K562 (cell line): Measurements from ENCODE around the gene LDLRAD1. TPM values are rescaled to one million over a fixed set of nuclear protein-coding genes. Genes with fewer than 3 reads are reported as not detected.

Source experiments
- ATAC-seq: fragments of 200-7000 bp; cut with Tn5 transposase; 3 replicates; pipeline ENCODE4 v1.9.1; 2020; ENCODE audit warnings: moderate library complexity
- BruUV-seq: library from RNA; stranded (reverse); fragments of 400-500 nt; replicated peaks from 2 replicates; lab custom pipeline; 2021; lab: Mats Ljungman, UMichigan
- CTCF ChIA-PET: fragments of 300-600 bp; formaldehyde crosslinking; extraction: SDS; loops from one replicate; lab custom pipeline; 2021; ENCODE audit warnings: low intra/inter-chr PET ratio; lab: Yijun Ruan, JAX
- POLR2A ChIA-PET: fragments of 300-600, 350-650 bp; sonication (Branson Sonifier 250); formaldehyde crosslinking; extraction: SDS; loops from one replicate; lab custom pipeline; 2021; ENCODE audit warnings: antibody characterized with exemption, inconsistent platforms; lab: Yijun Ruan, JAX
- DNase-seq, 4 experiments: peaks; one replicate each; pipeline versions ENCODE4 v3.0.0 to v3.0.0-alpha.2; 2011 to 2018; ENCODE audit warnings: low spot score in 3 of 4, mixed read lengths in 3 of 4; ENCODE audit errors: extremely low read depth in 1 of 4
- FAIRE-seq: peaks from 2 replicates; lab custom pipeline; 2011; peaks lifted over from hg19 to GRCh38; lab: Jason Lieb, UNC
- H2AFZ ChIP-seq: 2 replicates; pipeline ENCODE4 v1.6.0; 2011; ENCODE audit warnings: low read depth, low read length, control low read depth, inconsistent platforms
- H3K27ac ChIP-seq: fragments of 200-600 bp; 3 replicates; pipeline ENCODE4 v1.8.0; 2011; ENCODE audit warnings: low read depth, mild to moderate bottlenecking, control low read depth, inconsistent platforms, low read length, moderate library complexity, mixed read lengths; ENCODE audit errors: extremely low read depth
- H3K27me3 ChIP-seq, 2 experiments: fragments of 300-600 bp in 1 of 2; 2 replicates in 1 of 2; 3 replicates in 1 of 2; pipeline versions ENCODE4 v1.6.0 to v1.8.0; 2011; ENCODE audit warnings: inconsistent platforms in 2 of 2, low read length in 2 of 2, mild to moderate bottlenecking in 1 of 2, mixed read lengths in 1 of 2, moderate library complexity in 1 of 2; ENCODE audit not compliant: control insufficient read depth in 2 of 2, insufficient read depth in 2 of 2
- H3K36me3 ChIP-seq: fragments of 300-600 bp; 3 replicates; pipeline ENCODE4 v1.8.0; 2011; ENCODE audit warnings: mild to moderate bottlenecking, low read length, inconsistent platforms; ENCODE audit not compliant: control insufficient read depth, insufficient read depth
- H3K4me1 ChIP-seq, 2 experiments: fragments of 200-600 bp in 1 of 2; replicated peaks in 1 of 2; 2 replicates in 1 of 2; 3 replicates in 1 of 2; pipeline versions ENCODE4 v1.5.1 to v1.8.0; 2011; ENCODE audit warnings: inconsistent platforms in 2 of 2, low read length in 2 of 2, mild to moderate bottlenecking in 1 of 2, mixed read lengths in 1 of 2, moderate library complexity in 1 of 2; ENCODE audit not compliant: control insufficient read depth in 2 of 2, insufficient read depth in 2 of 2
- H3K4me2 ChIP-seq: 2 replicates; pipeline ENCODE4 v1.6.1; 2011; ENCODE audit warnings: low read length, control low read depth, inconsistent platforms, mixed read lengths; ENCODE audit not compliant: insufficient read depth
- H3K4me3 ChIP-seq: fragments of 200-600 bp; sonication (generic), shearing (Covaris generic); 2 replicates; pipeline ENCODE4 v1.5.1; 2016; ENCODE audit warnings: control low read depth, inconsistent platforms
- H3K79me2 ChIP-seq: fragments of 200-600 bp; 3 replicates; pipeline ENCODE4 v1.8.0; 2011; ENCODE audit warnings: low read length, inconsistent platforms; ENCODE audit not compliant: control insufficient read depth, insufficient read depth
- H3K9ac ChIP-seq, 2 experiments: 2 replicates each; pipeline versions ENCODE4 v1.6.0 to v1.6.1; 2011; ENCODE audit warnings: low read depth in 2 of 2, low read length in 2 of 2, control low read depth in 1 of 2, inconsistent platforms in 1 of 2, mild to moderate bottlenecking in 1 of 2, mixed read lengths in 1 of 2; ENCODE audit not compliant: insufficient read depth in 1 of 2
- H3K9me1 ChIP-seq: one replicate; pipeline ENCODE4 v1.6.0; 2011; ENCODE audit warnings: inconsistent platforms, mild to moderate bottlenecking, low read length, moderate library complexity; ENCODE audit not compliant: control insufficient read depth, insufficient read depth
- H3K9me3 ChIP-seq: replicated peaks from 2 replicates; pipeline ENCODE4 v1.5.1; 2011; ENCODE audit warnings: low read depth, low read length, inconsistent platforms; ENCODE audit not compliant: control insufficient read depth, insufficient read depth
- H4K20me1 ChIP-seq: replicated peaks from 2 replicates; pipeline ENCODE4 v1.6.1; 2011; ENCODE audit warnings: low read length, inconsistent platforms, mixed read lengths; ENCODE audit not compliant: control insufficient read depth, insufficient read depth
- CTBP1 ChIP-seq: fragments of 450-650 bp; IDR thresholded peaks from 2 replicates; pipeline ENCODE4 v1.6.1; 2016; ENCODE audit warnings: borderline replicate concordance
- FUS ChIP-seq: fragments of 200-400 bp; formaldehyde crosslinking; optimal IDR thresholded peaks from 2 replicates; pipeline ENCODE3; 2017; ENCODE audit warnings: low read depth, low read length
- GABPA ChIP-seq: fragments of 200-800 bp; sonication (Bioruptor generic); conservative IDR thresholded peaks from 2 replicates; pipeline ENCODE4 v1.6.1; 2016; ENCODE audit warnings: low read depth, missing genetic modification characterization, missing compliant biosample characterization
- GATA2 ChIP-seq: sonication (generic); formaldehyde crosslinking; IDR thresholded peaks from 2 replicates; pipeline ENCODE4 v1.4.0; 2020; ENCODE audit warnings: mild to moderate bottlenecking, missing genetic modification reagents
- GTF2F1 ChIP-seq: IDR thresholded peaks from 2 replicates; pipeline ENCODE4 v1.6.1; 2011; ENCODE audit warnings: low read depth, low read length, improper control_type of control experiment
- JUND ChIP-seq, 2 experiments: IDR thresholded peaks; 2 replicates in 1 of 2; 3 replicates in 1 of 2; pipeline ENCODE4 v1.6.1; 2011; ENCODE audit warnings: borderline replicate concordance in 2 of 2, low read depth in 2 of 2, low read length in 2 of 2, improper control_type of control experiment in 1 of 2, missing biosample characterization in 1 of 2, missing genetic modification characterization in 1 of 2, missing genetic modification reagents in 1 of 2
- RBBP5 ChIP-seq: fragments of 200-600 bp; sonication (generic); IDR thresholded peaks from 2 replicates; pipeline ENCODE4 v1.6.1; 2012; ENCODE audit warnings: borderline replicate concordance, mild to moderate bottlenecking, low read length, control low read depth, inconsistent platforms; ENCODE audit not compliant: insufficient read depth, poor library complexity, severe bottlenecking
- SRSF1 ChIP-seq: fragments of 200-400 bp; formaldehyde crosslinking; IDR thresholded peaks from 2 replicates; pipeline ENCODE4 v1.6.1; 2017; ENCODE audit warnings: mild to moderate bottlenecking, low read depth, low read length, moderate library complexity
- TAL1 ChIP-seq: fragments of 450-650 bp; IDR thresholded peaks from 2 replicates; pipeline ENCODE4 v1.6.1; 2016; ENCODE audit warnings: mild to moderate bottlenecking
- TEAD1 ChIP-seq, 2 experiments: fragments of 450-650 bp in 1 of 2; sonication (generic) in 1 of 2; formaldehyde crosslinking; IDR thresholded peaks; 2 replicates each; pipeline versions ENCODE4 v1.4.0 to v1.8.0; 2020 to 2022; ENCODE audit warnings: mild to moderate bottlenecking in 2 of 2, missing genetic modification reagents in 1 of 2
- WGBS: fragments of 100-300 bp; shearing (Covaris generic); methylation state at CpG from one replicate; pipeline ENCODE4 v1.1.6; 2016; ENCODE audit warnings: low coverage, mixed read lengths; ENCODE audit not compliant: insufficient coverage; ENCODE audit errors: missing lambda C conversion rate; 5-methylcytosine and 5-hydroxymethylcytosine counted together
- in situ Hi-C: fragments of 300-500 bp; cut with MboI; formaldehyde crosslinking; loops from 4 replicates; pipeline ENCODE4 v1.15.0; 2018; ENCODE audit warnings: inconsistent platforms, mixed read lengths
- intact Hi-C: fragments of 100-400 bp; cut with micrococcal nuclease; formaldehyde crosslinking; loops from 2 replicates; pipeline ENCODE4 v1.14.2; 2022
- polyA plus RNA-seq, 8 experiments: library from polyadenylated mRNA; depleted of rRNA in 4 of 8; stranded (reverse) in 5 of 8; unstranded in 3 of 8; fragments of >200 nt; fragmentation: Nextera tagmentation in 2 of 8; fragmentation: Illumina TruSeq in 1 of 8; extraction: Ambion mirVana in 2 of 8; extraction: Trizol in 1 of 8; gene quantifications; 2 replicates each; pipeline versions ENCODE4 v1.2.1 to v1.2.3, GENCODE V29; 2011 to 2014; ENCODE audit warnings: inconsistent platforms in 1 of 8, missing spikeins in 1 of 8
- total RNA-seq, 7 experiments: library from RNA; depleted of rRNA in 6 of 7; stranded (reverse); fragments of >200 nt in 6 of 7; fragmentation: Illumina TruSeq in 2 of 7; extraction: Trizol in 2 of 7; gene quantifications; 2 replicates each; pipeline versions ENCODE4 v1.2.1 to v1.2.3, GENCODE V29; 2011 to 2021; ENCODE audit warnings: low replicate concordance in 1 of 7
- TF ChIP-seq, protein P1 (sequence below), 2 experiments: IDR thresholded peaks; 2 replicates each; pipeline ENCODE4 v1.6.1; 2012; ENCODE audit warnings: improper control_type of control experiment in 2 of 2, low read depth in 2 of 2, low read length in 2 of 2, borderline replicate concordance in 1 of 2
- TF ChIP-seq, protein P2 (sequence below): fragments of 250-450 bp; sonication (Bioruptor Pico); IDR thresholded peaks from 2 replicates; pipeline ENCODE4 v1.8.0; 2021; ENCODE audit warnings: borderline replicate concordance, mild to moderate bottlenecking, moderate library complexity; ENCODE audit not compliant: poor library complexity, severe bottlenecking
- TF ChIP-seq, protein P3 (sequence below): fragments of 250-450 bp; sonication (Bioruptor Pico); IDR thresholded peaks from 2 replicates; pipeline ENCODE4 v1.8.0; 2022; ENCODE audit warnings: moderate library complexity, mild to moderate bottlenecking, inconsistent platforms
- TF ChIP-seq, protein P4 (sequence below): fragments of 450-650 bp; IDR thresholded peaks from 2 replicates; pipeline ENCODE4 v1.6.1; 2018; ENCODE audit warnings: mild to moderate bottlenecking, low read depth; ENCODE audit not compliant: partially characterized antibody

The LDLRAD1 gene
- total and polyA plus RNA-seq, 9 of the 15 experiments (the other 6 are each of a cell fraction or from before 2014, with no cell fraction given): not detected

DNA sequence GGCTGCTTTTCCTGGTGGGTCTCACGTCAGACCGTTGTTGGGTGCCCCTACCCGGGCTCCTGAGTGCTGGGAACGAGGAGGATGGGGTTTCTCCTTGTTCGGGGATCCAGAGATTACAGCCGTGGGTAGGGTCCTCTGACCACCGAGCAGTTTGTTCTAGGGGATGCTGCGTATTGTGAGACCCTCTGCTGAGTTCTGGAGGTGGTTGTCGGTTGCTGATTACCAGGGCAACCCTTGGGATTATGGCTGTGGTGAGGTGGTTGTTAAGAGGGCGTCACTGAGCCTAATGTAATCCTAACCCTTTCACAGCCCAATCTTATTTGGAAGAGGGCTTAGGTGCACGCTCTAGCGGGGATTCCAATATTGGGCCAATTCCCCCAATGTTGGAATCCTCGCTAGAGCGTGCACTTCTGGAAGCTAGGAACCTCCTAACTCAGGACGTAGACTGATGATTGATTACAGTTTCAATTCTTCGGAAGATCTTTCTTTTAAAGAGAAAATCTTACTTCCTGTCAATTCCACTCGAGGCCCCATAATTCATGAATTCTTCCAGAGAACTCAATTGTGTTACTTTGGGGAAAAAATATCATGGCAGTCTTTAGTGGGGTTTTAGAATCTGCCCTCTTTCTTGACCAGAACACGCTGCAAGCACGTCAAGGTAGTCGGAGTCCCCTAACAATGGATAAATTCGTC lies 35.9 kb upstream of the LDLRAD1 start:
- Histone ChIP-seq H3K9me3 (no peaks in the 10 kb centered on the region), H3K79me2 (peaks cover 52% of the 10 kb centered on the region), H3K9ac (peak overlapping the region; percentile 87 to 95), H3K36me3 (peaks cover 9% of the 10 kb centered on the region; the same call in 1 of the 3 replicates), H3K4me3 (peak overlapping the region; percentile 78), H3K4me2 (peak overlapping the region; percentile 98), H3K4me1 (peaks cover 8% of the 10 kb centered on the region in 2 experiments; a peak in 4 of 5 replicates), H3K27ac (peak overlapping the region; percentile 87), H2AFZ (peak overlapping the region; percentile 85), H4K20me1 (no peaks in the 10 kb centered on the region), H3K27me3 (no peaks in the 10 kb centered on the region), H3K9me1 (no peaks in the 10 kb centered on the region)
- in situ Hi-C loops: no loop called here
- POLR2A ChIA-PET: interaction anchor here (1.0 to 1.6 kb wide), 7 partner anchors 9 to 833 kb away, joined by 3 to 8 read pairs (median 3); partner anchors contain the start of gene DHCR24
- WGBS: 2% methylated on average over 21 of the region's 21 CpGs
- intact Hi-C loops: loop anchor here (2.0 to 5.0 kb wide), 2 partner anchors 107 to 193 kb away; partner anchors contain the start of genes IFT25 and LRRC42
- TSS peak; percentile 83 for BruUV-seq
- ATAC-seq (peak; percentile 8), DNase-seq (peak in 2 of 4 experiments; percentile 37 to 48), FAIRE-seq (peak; percentile 66)
- CTCF ChIA-PET: no interaction called here
- TF ChIP-seq GTF2F1: no peak
- TF ChIP-seq SRSF1: no peak
- TF ChIP-seq, protein P1, sequence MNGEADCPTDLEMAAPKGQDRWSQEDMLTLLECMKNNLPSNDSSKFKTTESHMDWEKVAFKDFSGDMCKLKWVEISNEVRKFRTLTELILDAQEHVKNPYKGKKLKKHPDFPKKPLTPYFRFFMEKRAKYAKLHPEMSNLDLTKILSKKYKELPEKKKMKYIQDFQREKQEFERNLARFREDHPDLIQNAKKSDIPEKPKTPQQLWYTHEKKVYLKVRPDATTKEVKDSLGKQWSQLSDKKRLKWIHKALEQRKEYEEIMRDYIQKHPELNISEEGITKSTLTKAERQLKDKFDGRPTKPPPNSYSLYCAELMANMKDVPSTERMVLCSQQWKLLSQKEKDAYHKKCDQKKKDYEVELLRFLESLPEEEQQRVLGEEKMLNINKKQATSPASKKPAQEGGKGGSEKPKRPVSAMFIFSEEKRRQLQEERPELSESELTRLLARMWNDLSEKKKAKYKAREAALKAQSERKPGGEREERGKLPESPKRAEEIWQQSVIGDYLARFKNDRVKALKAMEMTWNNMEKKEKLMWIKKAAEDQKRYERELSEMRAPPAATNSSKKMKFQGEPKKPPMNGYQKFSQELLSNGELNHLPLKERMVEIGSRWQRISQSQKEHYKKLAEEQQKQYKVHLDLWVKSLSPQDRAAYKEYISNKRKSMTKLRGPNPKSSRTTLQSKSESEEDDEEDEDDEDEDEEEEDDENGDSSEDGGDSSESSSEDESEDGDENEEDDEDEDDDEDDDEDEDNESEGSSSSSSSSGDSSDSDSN (IDR thresholded peaks at IDR 0.05; ENCODE audit: borderline replicate concordance in 1 of 2, low read depth in 2 of 2, low read length in 2 of 2): peak in 1 of 2 experiments; percentile 51; a peak in 1 of 4 replicates
- TF ChIP-seq CTBP1: no peak
- no peak for TF ChIP-seq TEAD1 (CRISPR knock-in tag; IDR thresholded peaks at IDR 0.05)
- TF ChIP-seq, protein P2, sequence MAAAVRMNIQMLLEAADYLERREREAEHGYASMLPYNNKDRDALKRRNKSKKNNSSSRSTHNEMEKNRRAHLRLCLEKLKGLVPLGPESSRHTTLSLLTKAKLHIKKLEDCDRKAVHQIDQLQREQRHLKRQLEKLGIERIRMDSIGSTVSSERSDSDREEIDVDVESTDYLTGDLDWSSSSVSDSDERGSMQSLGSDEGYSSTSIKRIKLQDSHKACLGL: no peak
- no peak for TF ChIP-seq FUS
- TF ChIP-seq RBBP5: no peak
- no peak for TF ChIP-seq JUND (IDR thresholded peaks at IDR 0.05; ENCODE audit: borderline replicate concordance, low read depth, low read length)
- no peak for TF ChIP-seq JUND (tag; IDR thresholded peaks at IDR 0.05; ENCODE audit: borderline replicate concordance, low read depth, low read length)
- no peak for TF ChIP-seq TAL1
- no peak for TF ChIP-seq GATA2 (CRISPR knock-in tag)
- TF ChIP-seq, protein P3, sequence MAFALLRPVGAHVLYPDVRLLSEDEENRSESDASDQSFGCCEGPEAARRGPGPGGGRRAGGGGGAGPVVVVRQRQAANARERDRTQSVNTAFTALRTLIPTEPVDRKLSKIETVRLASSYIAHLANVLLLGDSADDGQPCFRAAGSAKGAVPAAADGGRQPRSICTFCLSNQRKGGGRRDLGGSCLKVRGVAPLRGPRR: no peak
- TF ChIP-seq, protein P4, sequence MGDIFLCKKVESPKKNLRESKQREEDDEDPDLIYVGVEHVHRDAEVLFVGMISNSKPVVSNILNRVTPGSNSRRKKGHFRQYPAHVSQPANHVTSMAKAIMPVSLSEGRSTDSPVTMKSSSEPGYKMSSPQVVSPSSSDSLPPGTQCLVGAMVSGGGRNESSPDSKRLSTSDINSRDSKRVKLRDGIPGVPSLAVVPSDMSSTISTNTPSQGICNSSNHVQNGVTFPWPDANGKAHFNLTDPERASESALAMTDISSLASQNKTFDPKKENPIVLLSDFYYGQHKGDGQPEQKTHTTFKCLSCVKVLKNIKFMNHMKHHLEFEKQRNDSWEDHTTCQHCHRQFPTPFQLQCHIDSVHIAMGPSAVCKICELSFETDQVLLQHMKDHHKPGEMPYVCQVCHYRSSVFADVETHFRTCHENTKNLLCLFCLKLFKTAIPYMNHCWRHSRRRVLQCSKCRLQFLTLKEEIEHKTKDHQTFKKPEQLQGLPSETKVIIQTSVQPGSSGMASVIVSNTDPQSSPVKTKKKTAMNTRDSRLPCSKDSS: no peak
- TF ChIP-seq GABPA: 0 out of 2 replicates have a peak, but pooled peaks have one; percentile 69
